Measurements from ENCODE around the gene KRT39.
"Not testable (repeated sequence)": the region's sequence is repeated elsewhere in the genome, so short reads cannot be mapped to it uniquely, and the experiment has no call there.

The KRT39 gene

DNA sequence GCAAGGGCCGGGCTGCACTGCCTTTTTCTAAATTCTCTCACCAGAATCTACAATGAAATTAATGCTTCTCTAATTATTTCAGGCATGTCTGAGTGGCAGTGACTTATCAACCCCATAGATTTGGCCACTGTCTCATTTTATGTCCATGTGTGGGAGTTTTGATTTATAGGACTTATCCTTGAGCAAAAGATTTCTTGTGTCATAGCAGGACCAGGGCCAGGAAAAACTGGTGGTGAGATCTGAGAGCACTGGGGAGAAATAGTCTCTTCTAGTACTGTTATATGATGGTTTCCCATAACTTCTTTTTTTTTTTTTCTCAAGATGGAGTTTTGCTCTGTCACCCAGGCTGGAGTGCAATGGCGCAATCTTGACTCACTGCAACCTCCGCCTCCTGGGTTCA lies 27.8 kb downstream of the KRT39 start:
- no peaks in the 10 kb centered on the region for H3K9me3 Mint-ChIP-seq
- H3K4me3 Mint-ChIP-seq: no peak overlapping the region
- H3K4me1 Mint-ChIP-seq (ENCODE audit: low read depth): no peaks in the 10 kb centered on the region
- no peaks in the 10 kb centered on the region for H3K36me3 Mint-ChIP-seq (ENCODE audit: low read depth)
- H3K27ac Mint-ChIP-seq: no peak overlapping the region
- H3K27me3 Mint-ChIP-seq (ENCODE audit: low read depth): peaks cover 13% of the 10 kb centered on the region

DNA sequence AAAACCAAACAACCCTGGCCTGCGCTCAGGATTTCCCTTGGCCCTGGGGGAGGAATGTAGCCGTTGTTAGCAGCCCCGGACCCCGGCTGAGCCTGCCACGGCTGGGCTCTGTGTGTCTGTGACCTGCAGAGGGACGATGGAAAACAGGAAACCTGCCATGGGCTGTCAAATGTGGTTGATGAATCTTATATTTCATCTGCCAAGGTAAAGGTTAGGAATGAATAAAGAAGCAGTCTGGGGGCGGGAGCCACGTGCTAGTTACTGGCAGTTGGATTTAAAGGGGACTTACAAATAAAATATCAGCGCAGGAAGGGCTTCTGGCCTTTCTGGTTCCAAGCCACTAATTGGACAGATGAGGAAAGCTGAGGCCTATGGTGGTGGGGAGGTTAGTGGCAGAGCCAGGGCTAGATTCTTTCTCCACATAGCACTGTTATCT lies 29.3 kb downstream of the KRT39 start, which contains the start of gene KRT23:
TSS of gene KRT23 (minus strand) at position 263 of the 436 bp plus-strand sequence. CDS start 1,043 bp downstream, outside the sequence.
- Mint-ChIP-seq H3K4me3 (no peak within 1 kb of the TSS), H3K4me1 (ENCODE audit: low read depth) (no peaks in the 10 kb centered on the region), H3K9me3 (no peaks in the 10 kb centered on the region), H3K27ac (no peak within 1 kb of the TSS), H3K36me3 (ENCODE audit: low read depth) (no peaks in the 10 kb centered on the region), H3K27me3 (ENCODE audit: low read depth) (peaks cover 14% of the 10 kb centered on the region)

DNA sequence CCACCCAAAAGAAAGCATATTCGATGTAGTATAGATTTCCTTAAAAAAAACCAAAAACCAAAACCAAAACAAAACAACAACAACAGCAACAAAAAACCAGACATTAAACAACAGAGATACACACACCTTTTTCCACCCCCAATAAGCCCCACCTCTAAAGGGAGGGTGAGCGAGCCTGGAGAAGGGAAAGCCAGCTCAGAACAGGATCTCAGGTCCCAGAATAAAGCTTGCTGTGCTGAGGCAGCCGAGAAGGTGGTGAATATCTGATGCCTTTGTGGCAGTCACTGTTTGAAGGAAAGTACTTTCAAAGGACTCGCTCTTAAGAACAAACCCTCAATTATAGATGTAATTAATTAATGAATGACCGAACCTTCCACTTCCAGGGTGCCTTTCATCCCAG lies 29.8 kb downstream of the KRT39 start:
- Mint-ChIP-seq H3K27me3 (ENCODE audit: low read depth) (peaks cover 14% of the 10 kb centered on the region), H3K4me1 (ENCODE audit: low read depth) (no peaks in the 10 kb centered on the region), H3K4me3 (no peak overlapping the region), H3K27ac (no peak overlapping the region), H3K36me3 (ENCODE audit: low read depth) (no peaks in the 10 kb centered on the region), H3K9me3 (no peaks in the 10 kb centered on the region)

DNA sequence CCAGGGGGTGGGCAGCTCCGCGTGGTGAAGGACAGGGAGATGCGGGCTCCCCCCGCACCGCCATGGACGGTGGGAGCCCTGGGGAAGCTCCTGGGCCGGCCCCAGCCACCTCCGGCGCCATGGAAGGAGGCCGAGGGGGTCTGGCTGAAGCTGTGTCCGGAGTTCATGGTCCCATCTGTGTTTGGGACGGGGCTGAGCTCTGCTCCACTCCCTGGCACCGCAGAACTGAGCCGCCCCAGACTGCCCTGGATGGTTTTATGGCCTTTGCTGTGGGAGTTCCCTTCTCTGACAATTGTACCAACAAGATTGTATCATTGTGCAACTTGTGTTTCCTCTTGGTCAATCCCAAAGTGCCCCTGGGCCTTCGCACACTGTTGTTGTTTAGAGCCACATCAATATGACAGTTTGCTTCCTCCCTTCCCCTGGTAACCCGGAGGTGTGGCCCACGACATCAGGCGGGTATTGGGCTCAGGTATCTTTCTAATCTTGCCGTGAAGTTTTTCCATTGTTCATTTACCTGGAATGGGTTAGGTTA lies 30.2 kb downstream of the KRT39 start:
- Mint-ChIP-seq H3K9me3 (no peaks in the 10 kb centered on the region), H3K4me1 (ENCODE audit: low read depth) (no peaks in the 10 kb centered on the region), H3K4me3 (no peak overlapping the region), H3K27ac (no peak overlapping the region), H3K36me3 (ENCODE audit: low read depth) (no peaks in the 10 kb centered on the region), H3K27me3 (ENCODE audit: low read depth) (peaks cover 14% of the 10 kb centered on the region)

DNA sequence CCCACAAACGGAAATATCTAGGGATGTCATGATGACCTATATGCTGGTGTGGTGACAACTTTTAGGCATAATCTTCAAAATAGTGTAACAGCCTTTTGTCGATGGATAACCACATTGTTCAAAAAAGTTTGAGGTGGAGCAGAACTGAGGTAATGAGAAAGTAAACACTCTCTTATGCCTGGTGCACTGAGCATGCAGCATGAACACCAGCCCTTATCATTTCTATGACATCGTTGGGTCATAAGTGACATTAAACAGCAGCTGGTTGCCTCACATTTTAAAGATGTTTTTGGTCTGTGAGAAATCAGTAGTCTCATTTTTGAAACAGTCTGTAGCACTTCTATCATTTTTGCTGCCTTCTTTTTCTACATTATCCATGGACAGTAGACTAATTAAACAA lies 31.1 kb downstream of the KRT39 start:
- Mint-ChIP-seq H3K9me3 (no peaks in the 10 kb centered on the region), H3K27ac (no peak overlapping the region), H3K27me3 (ENCODE audit: low read depth) (peaks cover 14% of the 10 kb centered on the region), H3K36me3 (ENCODE audit: low read depth) (no peaks in the 10 kb centered on the region), H3K4me1 (ENCODE audit: low read depth) (no peaks in the 10 kb centered on the region), H3K4me3 (no peak overlapping the region)

DNA sequence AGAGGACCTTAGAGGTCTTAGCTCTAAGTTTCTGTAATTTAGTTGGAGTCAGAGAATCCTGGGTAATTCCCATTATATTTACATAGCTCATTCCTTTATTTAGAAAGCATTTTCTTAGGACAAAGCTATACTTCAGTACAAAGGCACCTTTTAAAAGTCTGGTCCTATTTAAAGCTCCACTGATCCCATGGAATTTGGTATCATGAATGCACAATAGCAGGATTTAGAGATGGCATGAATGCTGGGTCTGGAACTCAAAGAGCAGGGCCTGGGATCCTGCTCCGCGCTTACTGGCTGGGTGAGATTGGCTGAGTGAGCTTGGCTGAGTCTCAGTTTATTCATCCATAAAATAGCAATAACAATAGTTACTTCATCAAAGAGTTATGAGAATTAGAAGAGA lies 34.1 kb downstream of the KRT39 start:
- H3K4me1 Mint-ChIP-seq (ENCODE audit: low read depth): no peaks in the 10 kb centered on the region
- H3K4me3 Mint-ChIP-seq: no peak overlapping the region
- peaks cover 25% of the 10 kb centered on the region for H3K27me3 Mint-ChIP-seq (ENCODE audit: low read depth)
- H3K36me3 Mint-ChIP-seq (ENCODE audit: low read depth): no peaks in the 10 kb centered on the region
- no peaks in the 10 kb centered on the region for H3K9me3 Mint-ChIP-seq
- H3K27ac Mint-ChIP-seq: no peak overlapping the region

DNA sequence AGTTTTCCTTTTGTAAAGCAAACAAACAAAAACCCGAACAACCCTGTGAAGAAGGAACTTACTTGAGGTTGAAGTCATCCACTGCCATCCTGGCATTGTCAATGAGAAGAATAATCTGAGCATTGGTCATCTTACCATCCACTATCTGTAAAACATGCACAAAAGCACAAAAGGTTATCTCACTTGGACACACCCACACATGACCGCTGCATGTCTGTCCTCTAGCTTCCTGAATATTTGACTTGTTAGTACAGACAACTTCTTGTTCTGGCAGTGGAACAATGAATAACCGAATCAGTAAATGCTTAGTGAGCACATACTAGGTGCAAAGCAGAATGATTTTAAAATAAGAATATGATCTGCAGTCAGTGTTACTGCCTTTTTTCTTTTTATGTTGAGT lies 35.4 kb downstream of the KRT39 start:
- Mint-ChIP-seq H3K27ac (no peak overlapping the region), H3K4me1 (ENCODE audit: low read depth) (no peaks in the 10 kb centered on the region), H3K27me3 (ENCODE audit: low read depth) (peaks cover 33% of the 10 kb centered on the region), H3K4me3 (no peak overlapping the region), H3K9me3 (no peaks in the 10 kb centered on the region), H3K36me3 (ENCODE audit: low read depth) (no peaks in the 10 kb centered on the region)

DNA sequence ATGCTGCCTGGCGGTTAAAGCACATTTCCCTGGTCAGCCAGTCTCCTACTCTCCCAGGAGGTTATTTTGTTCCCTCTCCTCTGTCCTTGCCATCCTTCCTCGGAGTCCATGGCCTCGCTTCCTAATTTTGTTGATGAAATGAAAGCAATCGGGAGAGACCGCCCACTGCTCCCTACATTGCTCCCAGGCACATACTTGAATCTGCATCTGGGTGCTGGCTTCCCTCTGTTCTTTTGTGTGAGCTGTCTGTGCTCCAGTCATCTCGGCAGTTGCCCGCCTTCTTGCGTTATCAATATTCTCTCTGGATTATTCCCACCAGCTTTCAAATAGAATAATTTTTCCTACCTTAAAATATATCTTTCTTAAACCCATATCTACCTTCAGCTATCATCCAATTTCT lies 40.4 kb downstream of the KRT39 start:
- Mint-ChIP-seq H3K27me3 (ENCODE audit: low read depth) (peaks cover 30% of the 10 kb centered on the region), H3K4me3 (no peak overlapping the region), H3K36me3 (ENCODE audit: low read depth) (no peaks in the 10 kb centered on the region), H3K9me3 (no peaks in the 10 kb centered on the region), H3K4me1 (ENCODE audit: low read depth) (no peaks in the 10 kb centered on the region), H3K27ac (no peak overlapping the region)

DNA sequence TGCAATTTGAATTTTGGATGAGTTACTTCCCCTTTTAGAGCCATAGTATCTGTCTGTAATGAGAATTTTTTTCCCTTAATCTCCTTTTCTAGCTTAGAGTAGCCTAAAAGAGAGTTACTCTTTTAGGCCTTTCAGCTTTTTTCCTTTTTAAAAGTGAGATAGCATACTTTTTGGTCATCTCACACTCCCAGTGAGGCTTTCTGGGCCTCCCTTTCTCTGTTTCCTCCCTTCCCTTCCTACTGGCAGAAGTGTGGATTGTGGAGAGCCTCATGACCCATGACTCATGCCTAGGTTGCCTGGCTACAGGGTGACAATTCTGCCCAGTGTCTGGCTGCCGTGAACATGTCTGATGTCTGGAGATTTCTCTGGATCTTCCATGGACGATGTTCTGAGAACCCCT lies 44.5 kb downstream of the KRT39 start:
- Mint-ChIP-seq H3K36me3 (ENCODE audit: low read depth) (no peaks in the 10 kb centered on the region), H3K9me3 (no peaks in the 10 kb centered on the region), H3K27ac (no peak overlapping the region), H3K4me1 (ENCODE audit: low read depth) (peaks cover 1% of the 10 kb centered on the region), H3K4me3 (no peak overlapping the region), H3K27me3 (ENCODE audit: low read depth) (peaks cover 26% of the 10 kb centered on the region)

DNA sequence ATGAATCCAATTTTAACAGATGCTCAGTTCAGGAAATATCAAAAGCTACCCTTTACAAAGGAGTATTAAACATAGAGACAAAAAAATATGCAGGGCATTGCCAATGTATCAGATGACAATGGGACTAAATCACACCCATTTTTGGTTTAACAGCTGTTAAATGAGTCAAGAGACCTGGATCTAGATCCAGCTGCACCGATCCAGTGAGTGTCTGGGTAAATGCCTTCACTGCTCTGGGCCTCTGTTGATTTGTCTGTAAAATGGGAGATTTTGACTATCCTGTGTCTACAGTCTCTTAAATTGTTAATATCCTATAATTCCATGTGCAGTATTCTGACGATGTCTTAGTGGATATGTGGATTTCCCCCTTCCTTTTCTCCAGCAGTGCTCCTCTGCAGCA lies 45.7 kb downstream of the KRT39 start:
- Mint-ChIP-seq H3K36me3 (ENCODE audit: low read depth) (no peaks in the 10 kb centered on the region), H3K9me3 (no peaks in the 10 kb centered on the region), H3K27me3 (ENCODE audit: low read depth) (peaks cover 17% of the 10 kb centered on the region), H3K27ac (no peak overlapping the region), H3K4me1 (ENCODE audit: low read depth) (peaks cover 1% of the 10 kb centered on the region), H3K4me3 (no peak overlapping the region)

DNA sequence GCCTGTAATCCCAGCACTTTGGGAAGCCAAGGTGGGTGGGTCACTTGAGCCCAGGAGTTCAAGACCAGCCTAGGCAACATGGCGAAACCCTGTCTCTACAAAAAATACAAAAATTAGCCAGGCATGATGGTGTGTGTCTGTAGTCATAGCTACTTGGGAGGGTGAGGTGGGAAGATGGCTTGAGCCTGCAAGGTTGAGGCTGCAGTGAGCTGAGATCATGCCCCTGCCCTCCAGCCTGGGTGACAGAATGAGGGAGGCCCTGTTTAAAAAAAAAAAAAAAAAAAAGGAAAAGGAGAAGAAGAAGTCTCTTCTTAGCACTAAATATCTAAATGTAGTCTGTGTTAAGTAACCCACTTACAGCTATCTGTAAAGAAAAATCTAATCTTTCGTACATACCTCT lies 49.6 kb downstream of the KRT39 start:
- not testable (repeated sequence) for H3K27ac Mint-ChIP-seq; H3K4me1 Mint-ChIP-seq (ENCODE audit: low read depth); H3K36me3 Mint-ChIP-seq (ENCODE audit: low read depth); H3K4me3 Mint-ChIP-seq; H3K9me3 Mint-ChIP-seq
- H3K27me3 Mint-ChIP-seq (ENCODE audit: low read depth): peaks cover 15% of the 10 kb centered on the region

DNA sequence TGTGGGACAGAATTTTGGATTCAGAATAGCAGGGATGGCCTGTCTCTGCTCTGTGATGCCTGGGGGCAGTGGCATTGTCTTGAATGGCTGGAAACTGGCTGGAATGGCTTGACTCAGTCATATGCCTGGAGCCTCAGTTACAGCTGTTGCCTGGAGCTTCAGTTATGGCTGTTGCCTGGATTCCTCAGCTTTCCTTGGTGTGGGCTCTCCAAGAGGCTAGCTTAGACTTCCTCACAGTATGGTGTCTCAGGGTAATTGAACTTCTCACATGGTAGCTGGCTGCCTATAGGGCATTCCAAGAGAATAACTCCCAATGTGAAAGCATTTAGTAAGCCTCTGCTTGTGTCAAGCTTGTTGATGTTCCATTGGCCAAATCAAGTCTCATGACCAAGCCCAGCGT lies 50.4 kb downstream of the KRT39 start:
- Mint-ChIP-seq H3K36me3 (ENCODE audit: low read depth) (no peaks in the 10 kb centered on the region), H3K4me1 (ENCODE audit: low read depth) (peaks cover 3% of the 10 kb centered on the region), H3K4me3 (no peak overlapping the region), H3K9me3 (no peaks in the 10 kb centered on the region), H3K27me3 (ENCODE audit: low read depth) (peaks cover 15% of the 10 kb centered on the region), H3K27ac (no peak overlapping the region)

DNA sequence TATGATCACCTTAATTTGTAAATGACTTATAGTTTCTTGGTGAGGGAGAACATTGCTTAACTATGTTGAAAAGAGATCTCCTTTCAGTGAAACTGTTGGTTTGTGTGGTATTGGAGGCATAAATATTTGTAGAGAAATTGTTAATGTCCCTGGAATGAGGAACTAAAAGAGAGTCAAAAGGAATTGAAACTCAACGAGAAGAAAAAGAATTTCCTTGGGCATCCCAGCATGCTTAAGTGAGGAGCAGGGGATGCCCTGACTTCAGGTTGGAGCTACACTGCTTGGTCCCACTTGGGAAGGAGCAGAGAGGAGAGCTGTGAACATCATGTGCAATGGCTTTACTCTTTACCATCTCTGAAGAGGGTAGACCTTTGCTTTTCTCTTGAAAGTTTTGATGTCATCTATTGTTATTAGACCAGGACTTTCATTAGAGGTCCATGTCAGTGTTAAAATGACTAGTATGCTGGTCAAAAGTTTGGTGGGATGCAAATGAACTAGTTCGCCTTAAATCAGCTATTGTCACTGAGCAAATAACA lies 51.0 kb downstream of the KRT39 start:
- Mint-ChIP-seq H3K27me3 (ENCODE audit: low read depth) (peaks cover 15% of the 10 kb centered on the region), H3K9me3 (no peaks in the 10 kb centered on the region), H3K4me1 (ENCODE audit: low read depth) (peaks cover 2% of the 10 kb centered on the region), H3K27ac (no peak overlapping the region), H3K36me3 (ENCODE audit: low read depth) (no peaks in the 10 kb centered on the region), H3K4me3 (no peak overlapping the region)

DNA sequence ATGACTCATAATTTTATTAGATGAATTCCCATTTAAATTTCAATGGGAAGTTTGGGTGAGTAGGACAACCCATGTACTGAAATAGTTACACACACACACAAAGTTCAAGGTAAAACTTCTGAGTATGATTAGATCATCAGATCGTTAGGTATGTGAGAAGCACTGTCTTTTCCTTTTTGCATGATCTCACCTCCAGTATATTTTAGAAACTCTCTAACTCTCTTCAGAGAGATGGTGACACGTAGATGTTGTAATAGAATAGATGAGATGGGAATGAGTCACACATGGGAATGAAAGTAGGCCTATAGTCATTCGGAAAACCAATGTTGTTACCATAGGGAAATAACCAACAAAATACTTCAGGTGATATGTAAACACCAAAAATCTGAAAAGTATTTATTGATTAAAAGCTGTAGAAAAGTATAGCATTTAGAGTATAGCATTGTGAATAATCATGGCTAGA lies 51.5 kb downstream of the KRT39 start:
- H3K9me3 Mint-ChIP-seq: no peaks in the 10 kb centered on the region
- H3K27me3 Mint-ChIP-seq (ENCODE audit: low read depth): peaks cover 17% of the 10 kb centered on the region
- peaks cover 2% of the 10 kb centered on the region for H3K4me1 Mint-ChIP-seq (ENCODE audit: low read depth)
- no peak overlapping the region for H3K27ac Mint-ChIP-seq
- H3K36me3 Mint-ChIP-seq (ENCODE audit: low read depth): no peaks in the 10 kb centered on the region
- H3K4me3 Mint-ChIP-seq: no peak overlapping the region

DNA sequence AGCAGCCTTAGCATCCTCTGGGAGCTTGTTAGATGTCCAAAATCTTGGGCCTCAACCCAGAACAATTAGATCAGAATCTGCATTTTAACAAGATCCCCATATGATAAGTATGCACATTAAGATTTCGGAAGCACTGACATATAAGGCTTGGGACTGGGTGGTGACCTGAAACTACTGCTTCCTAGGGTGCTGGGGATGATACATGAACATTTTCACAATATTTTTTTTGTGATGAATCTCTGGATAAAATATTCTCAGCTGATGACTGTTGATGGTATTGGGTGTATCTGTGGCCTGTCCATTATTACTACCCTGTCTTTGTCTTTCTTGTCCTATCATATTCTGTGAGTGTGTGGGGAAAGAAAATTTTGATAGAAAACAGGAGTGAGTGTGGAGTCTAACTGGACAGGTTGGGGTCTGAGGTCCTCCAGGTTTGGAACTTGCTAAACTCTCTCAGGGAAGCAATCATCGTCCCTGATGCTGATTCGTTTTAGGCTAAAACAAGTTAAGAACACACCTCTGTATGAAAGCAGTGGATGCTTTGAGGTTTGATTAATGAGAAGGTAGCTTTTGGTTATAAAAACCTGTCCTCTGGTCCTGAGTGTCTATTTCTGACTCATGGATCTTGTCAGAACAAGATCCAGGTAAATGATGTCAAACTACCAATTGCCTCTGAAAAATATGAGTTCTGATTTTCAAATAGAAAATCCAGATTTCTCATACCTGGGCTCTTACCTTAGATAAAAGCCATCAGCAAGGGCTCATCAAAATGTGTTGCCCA lies 52.5 kb downstream of the KRT39 start:
- Mint-ChIP-seq H3K9me3 (no peaks in the 10 kb centered on the region), H3K27ac (no peak overlapping the region), H3K4me1 (ENCODE audit: low read depth) (peaks cover 2% of the 10 kb centered on the region), H3K4me3 (no peak overlapping the region), H3K27me3 (ENCODE audit: low read depth) (peaks cover 20% of the 10 kb centered on the region), H3K36me3 (ENCODE audit: low read depth) (no peaks in the 10 kb centered on the region)
